Suprapubic skin (tissue), 4 donors: ENCODE measurements around the gene EHF. TPM values are rescaled to one million over a fixed set of nuclear protein-coding genes. Genes with fewer than 3 reads are reported as not detected.
"Not testable (repeated sequence)": the region's sequence is repeated elsewhere in the genome, so short reads cannot be mapped to it uniquely, and the experiment has no call there.

Experiments used
- DNase-seq, 2 donors: peaks; one replicate each; pipeline ENCODE4 v3.0.0-alpha.2; 2019; ENCODE audit warnings: low spot score in 2 of 2
- H3K27ac ChIP-seq: fragments of 200-600 bp; sonication (generic); one replicate; pipeline ENCODE4 v1.5.1; 2019
- H3K27me3 ChIP-seq: fragments of 200-600 bp; sonication (generic); one replicate; pipeline ENCODE4 v1.5.1; 2019
- H3K36me3 ChIP-seq: fragments of 200-600 bp; sonication (generic); one replicate; pipeline ENCODE4 v1.5.1; 2019
- H3K4me1 ChIP-seq: fragments of 200-600 bp; sonication (generic); one replicate; pipeline ENCODE4 v1.5.1; 2019
- H3K4me3 ChIP-seq: fragments of 200-600 bp; sonication (generic); one replicate; pipeline ENCODE4 v1.5.1; 2019; ENCODE audit warnings: mild to moderate bottlenecking
- H3K9me3 ChIP-seq: fragments of 200-600 bp; sonication (generic); one replicate; pipeline ENCODE4 v1.5.1; 2019
- EP300 ChIP-seq: sonication (generic); formaldehyde crosslinking; IDR thresholded peaks from one replicate; pipeline ENCODE4 v1.6.1; 2017; ENCODE audit warnings: antibody characterized with exemption
- POLR2A ChIP-seq, 2 donors: fragments of 450-650 bp; IDR thresholded peaks; one replicate each; pipeline ENCODE4 v1.6.1; 2017; ENCODE audit warnings: antibody characterized with exemption in 2 of 2, mild to moderate bottlenecking in 2 of 2, moderate library complexity in 2 of 2
- POLR2AphosphoS5 ChIP-seq, 3 donors: sonication (generic); formaldehyde crosslinking; IDR thresholded peaks; one replicate each; pipeline ENCODE4 v1.6.1; 2017; ENCODE audit warnings: antibody characterized with exemption in 3 of 3
- WGBS: methylation state at CpG from one replicate; pipeline ENCODE4 v1.1.5; 2018; 5-methylcytosine and 5-hydroxymethylcytosine counted together
- total RNA-seq, 4 donors: library from RNA; depleted of rRNA; stranded (reverse); fragments of >200 nt; gene quantifications; one replicate each; pipeline ENCODE4 v1.1.0, GENCODE V29; 2016
- TF ChIP-seq, protein P1 (sequence below), 2 donors: fragments of 200-600 bp in 1 of 2; fragments of 450-650 bp in 1 of 2; sonication (generic) in 1 of 2; IDR thresholded peaks; one replicate each; pipeline ENCODE4 v1.5.1; 2016 to 2019; ENCODE audit warnings: antibody characterized with exemption in 2 of 2, mild to moderate bottlenecking in 1 of 2, moderate library complexity in 1 of 2

EHF gene
- total RNA-seq, 4 donors from 2014 or later, result 99.2 to 138 (median 118) TPM

GRCh38 chr11:34680206-34680605, 59.3 kb downstream of the EHF start:
- Histone ChIP-seq H3K27ac (no peak overlapping the region), H3K4me1 (peaks cover 4% of the 10 kb centered on the region), H3K4me3 (no peak overlapping the region), H3K9me3 (no peaks in the 10 kb centered on the region), H3K27me3 (no peaks in the 10 kb centered on the region), H3K36me3 (no peaks in the 10 kb centered on the region)
- DNase-seq, result no peak
- 91% methylated on average over 1 of the region's 1 CpG for WGBS
- TF ChIP-seq POLR2A (IDR thresholded peaks at IDR 0.05) (no peak), POLR2AphosphoS5 (IDR thresholded peaks at IDR 0.05) (no peak), EP300 (no peak)
- TF ChIP-seq, protein P1, sequence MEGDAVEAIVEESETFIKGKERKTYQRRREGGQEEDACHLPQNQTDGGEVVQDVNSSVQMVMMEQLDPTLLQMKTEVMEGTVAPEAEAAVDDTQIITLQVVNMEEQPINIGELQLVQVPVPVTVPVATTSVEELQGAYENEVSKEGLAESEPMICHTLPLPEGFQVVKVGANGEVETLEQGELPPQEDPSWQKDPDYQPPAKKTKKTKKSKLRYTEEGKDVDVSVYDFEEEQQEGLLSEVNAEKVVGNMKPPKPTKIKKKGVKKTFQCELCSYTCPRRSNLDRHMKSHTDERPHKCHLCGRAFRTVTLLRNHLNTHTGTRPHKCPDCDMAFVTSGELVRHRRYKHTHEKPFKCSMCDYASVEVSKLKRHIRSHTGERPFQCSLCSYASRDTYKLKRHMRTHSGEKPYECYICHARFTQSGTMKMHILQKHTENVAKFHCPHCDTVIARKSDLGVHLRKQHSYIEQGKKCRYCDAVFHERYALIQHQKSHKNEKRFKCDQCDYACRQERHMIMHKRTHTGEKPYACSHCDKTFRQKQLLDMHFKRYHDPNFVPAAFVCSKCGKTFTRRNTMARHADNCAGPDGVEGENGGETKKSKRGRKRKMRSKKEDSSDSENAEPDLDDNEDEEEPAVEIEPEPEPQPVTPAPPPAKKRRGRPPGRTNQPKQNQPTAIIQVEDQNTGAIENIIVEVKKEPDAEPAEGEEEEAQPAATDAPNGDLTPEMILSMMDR (IDR thresholded peaks at IDR 0.05), result no peak

DNA sequence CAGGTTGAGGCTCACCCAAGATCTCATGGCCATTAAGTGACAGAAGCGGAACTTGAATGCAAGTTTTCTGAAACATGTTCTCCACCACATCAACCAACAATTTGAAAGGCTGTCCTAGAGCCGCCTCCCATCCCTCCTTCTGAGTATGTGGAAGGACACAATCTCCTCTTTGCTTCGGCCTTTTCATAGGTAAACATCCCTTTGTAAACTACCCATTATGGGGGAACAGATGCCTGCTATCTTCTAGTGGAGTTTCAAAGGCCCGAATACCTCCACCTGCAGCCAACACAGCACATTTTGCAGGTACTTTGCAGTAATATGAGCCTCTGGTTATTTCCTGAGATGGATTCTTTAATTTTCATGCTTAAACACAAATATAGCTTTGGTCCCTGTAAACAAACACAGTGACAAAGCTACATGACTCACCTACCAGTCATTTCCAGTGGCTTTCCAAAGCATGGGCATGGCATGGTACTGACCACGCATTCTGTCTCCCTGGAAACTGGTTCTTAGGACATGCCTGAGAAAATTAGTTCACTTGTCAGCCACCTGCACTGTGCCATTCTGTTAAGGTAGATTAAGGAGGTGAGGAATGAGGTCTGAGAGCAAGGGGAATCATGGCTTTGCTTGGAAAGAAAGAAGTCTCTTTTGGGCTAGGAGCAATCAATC, 60.2 kb downstream of the EHF start:
- Histone ChIP-seq H3K27me3 (no peaks in the 10 kb centered on the region), H3K4me3 (no peak overlapping the region), H3K9me3 (no peaks in the 10 kb centered on the region), H3K27ac (no peak overlapping the region), H3K36me3 (no peaks in the 10 kb centered on the region), H3K4me1 (peaks cover 10% of the 10 kb centered on the region)
- WGBS, result 81% methylated on average over 5 of the region's 5 CpGs
- no peak for DNase-seq
- TF ChIP-seq EP300 (no peak), POLR2A (IDR thresholded peaks at IDR 0.05) (no peak), POLR2AphosphoS5 (IDR thresholded peaks at IDR 0.05) (no peak)
- TF ChIP-seq, protein P1 (IDR thresholded peaks at IDR 0.05), result no peak

- TF ChIP-seq POLR2A (IDR thresholded peaks at IDR 0.05), result no peak
- TF ChIP-seq, protein P1 (IDR thresholded peaks at IDR 0.05), result no peak
- no peak for TF ChIP-seq POLR2AphosphoS5 (IDR thresholded peaks at IDR 0.05)
- no peak for TF ChIP-seq EP300
- 75% methylated on average over 2 of the region's 2 CpGs for WGBS
- H3K4me3 ChIP-seq, result no peak overlapping the region
- no peak overlapping the region for H3K27ac ChIP-seq
- H3K9me3 ChIP-seq, result no peaks in the 10 kb centered on the region
- H3K36me3 ChIP-seq, result no peaks in the 10 kb centered on the region
- peaks cover 11% of the 10 kb centered on the region for H3K4me1 ChIP-seq
- no peaks in the 10 kb centered on the region for H3K27me3 ChIP-seq
- no peak for DNase-seq
These were observed 61.9 kb downstream of the EHF start for GRCh38 chr11:34682825-34683224.

DNA sequence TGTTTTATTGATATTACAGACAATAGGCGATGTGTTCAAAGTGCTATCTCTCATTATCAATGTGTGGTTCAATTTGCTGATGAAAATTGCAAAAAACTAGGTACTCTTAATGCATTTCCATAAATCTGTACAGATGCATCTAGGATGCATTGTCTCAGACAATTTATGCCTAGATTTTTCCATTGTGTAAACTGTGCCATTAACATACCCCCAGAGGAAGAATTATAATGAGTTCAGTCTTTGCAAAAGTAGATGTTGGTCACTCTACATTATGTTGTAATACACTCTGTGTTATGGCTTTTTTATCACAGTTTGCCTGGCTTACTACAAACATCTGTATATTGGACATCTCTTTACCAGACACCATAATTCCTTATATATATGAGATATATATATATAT, 62.5 kb downstream of the EHF start:
- H3K27me3 ChIP-seq, result no peaks in the 10 kb centered on the region
- TF ChIP-seq EP300 (no peak), POLR2AphosphoS5 (IDR thresholded peaks at IDR 0.05) (no peak), POLR2A (IDR thresholded peaks at IDR 0.05) (no peak)
- TF ChIP-seq, protein P1 (IDR thresholded peaks at IDR 0.05), result no peak
- H3K4me3 ChIP-seq, result no peak overlapping the region
- H3K9me3 ChIP-seq, result no peaks in the 10 kb centered on the region
- DNase-seq, result no peak
- peaks cover 11% of the 10 kb centered on the region for H3K4me1 ChIP-seq
- H3K27ac ChIP-seq, result no peak overlapping the region
- no peaks in the 10 kb centered on the region for H3K36me3 ChIP-seq
- 95% methylated on average over 1 of the region's 1 CpG for WGBS

DNA sequence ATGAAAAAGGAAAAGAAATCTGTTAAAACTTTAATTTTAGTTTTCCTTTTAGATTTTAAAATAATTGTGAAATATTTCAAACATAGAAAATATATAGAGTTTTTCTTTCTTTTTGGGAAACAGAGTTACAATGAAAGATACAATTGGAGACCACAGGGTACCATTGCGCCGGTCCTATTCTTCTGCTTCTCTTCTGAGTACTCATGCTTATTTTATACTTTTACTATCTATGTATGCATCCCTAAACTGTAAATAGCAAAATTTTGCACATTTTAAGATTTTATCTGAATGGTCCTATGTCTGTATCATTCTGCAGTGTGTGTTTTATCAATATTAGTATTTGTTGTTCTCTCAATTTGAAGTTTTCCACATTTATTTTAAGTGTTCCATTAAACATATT, 65.0 kb downstream of the EHF start:
- 94% methylated on average over 2 of the region's 2 CpGs for WGBS
- H3K4me1 ChIP-seq, result peaks cover 11% of the 10 kb centered on the region
- TF ChIP-seq, protein P1 (IDR thresholded peaks at IDR 0.05), result no peak
- TF ChIP-seq EP300 (no peak), POLR2A (IDR thresholded peaks at IDR 0.05) (no peak), POLR2AphosphoS5 (IDR thresholded peaks at IDR 0.05) (no peak)
- no peaks in the 10 kb centered on the region for H3K9me3 ChIP-seq
- H3K4me3 ChIP-seq, result no peak overlapping the region
- no peaks in the 10 kb centered on the region for H3K27me3 ChIP-seq
- no peak for DNase-seq
- H3K36me3 ChIP-seq, result no peaks in the 10 kb centered on the region
- H3K27ac ChIP-seq, result no peak overlapping the region

GRCh38 chr11:34692299-34692698, 71.4 kb downstream of the EHF start:
- not testable (repeated sequence) for H3K36me3 ChIP-seq, H3K27ac ChIP-seq, H3K9me3 ChIP-seq, H3K4me3 ChIP-seq, DNase-seq, H3K4me1 ChIP-seq, H3K27me3 ChIP-seq
- 94% methylated on average over 26 of the region's 26 CpGs for WGBS
